Peyer's patch (tissue), 4 donors: ENCODE data around the gene HPCAL1. TPM values are rescaled to one million over a fixed set of nuclear protein-coding genes. Genes with fewer than 3 reads are reported as not detected.

Experiments
- DNase-seq, 3 donors: peaks; one replicate each; pipeline ENCODE4 v3.0.0-alpha.2; 2017 to 2019
- H3K27ac ChIP-seq, 4 donors: fragments of 200-600 bp; sonication (generic); one replicate each; pipeline ENCODE4 v1.5.1; 2016 to 2019
- H3K27me3 ChIP-seq, 2 donors: fragments of 200-600 bp; sonication (generic); one replicate each; pipeline ENCODE4 v1.5.1; 2019
- H3K36me3 ChIP-seq, 3 donors: fragments of 200-600 bp; sonication (generic); one replicate each; pipeline ENCODE4 v1.5.1; 2016 to 2019
- H3K4me1 ChIP-seq, 4 donors: fragments of 200-600 bp; sonication (generic); one replicate each; pipeline ENCODE4 v1.5.1; 2016 to 2019
- H3K4me3 ChIP-seq, 4 donors: fragments of 200-600 bp; sonication (generic); 1 replicate in 3 of 4; 2 replicates in 1 of 4; pipeline ENCODE4 v1.5.1; 2016 to 2019; ENCODE audit warnings: mild to moderate bottlenecking in 1 of 4
- H3K9me3 ChIP-seq, 4 donors: fragments of 200-600 bp; sonication (generic); one replicate each; pipeline ENCODE4 v1.5.1; 2016 to 2019; ENCODE audit warnings: mild to moderate bottlenecking in 1 of 4
- POLR2A ChIP-seq, 2 donors: fragments of 450-650 bp; IDR thresholded peaks; one replicate each; pipeline ENCODE4 v1.5.1; 2017; ENCODE audit warnings: antibody characterized with exemption in 2 of 2, mild to moderate bottlenecking in 2 of 2, moderate library complexity in 2 of 2
- total RNA-seq, 4 donors: library from RNA; depleted of rRNA; stranded (reverse); fragments of >200 nt; gene quantifications; one replicate each; pipeline ENCODE4 v1.1.0, GENCODE V29; 2016
- TF ChIP-seq, protein P1 (sequence below), 6 experiments: fragments of 450-650 bp in 4 of 6; fragments of 200-600 bp in 2 of 6; sonication (generic) in 1 of 6; IDR thresholded peaks; one replicate each; pipeline ENCODE4 v1.5.1; 2017 to 2019; ENCODE audit warnings: antibody characterized with exemption in 6 of 6, mild to moderate bottlenecking in 3 of 6, moderate library complexity in 1 of 6

Gene HPCAL1
- total RNA-seq, 4 donors from 2014 or later: 123 to 270 (median 156) TPM

DNA sequence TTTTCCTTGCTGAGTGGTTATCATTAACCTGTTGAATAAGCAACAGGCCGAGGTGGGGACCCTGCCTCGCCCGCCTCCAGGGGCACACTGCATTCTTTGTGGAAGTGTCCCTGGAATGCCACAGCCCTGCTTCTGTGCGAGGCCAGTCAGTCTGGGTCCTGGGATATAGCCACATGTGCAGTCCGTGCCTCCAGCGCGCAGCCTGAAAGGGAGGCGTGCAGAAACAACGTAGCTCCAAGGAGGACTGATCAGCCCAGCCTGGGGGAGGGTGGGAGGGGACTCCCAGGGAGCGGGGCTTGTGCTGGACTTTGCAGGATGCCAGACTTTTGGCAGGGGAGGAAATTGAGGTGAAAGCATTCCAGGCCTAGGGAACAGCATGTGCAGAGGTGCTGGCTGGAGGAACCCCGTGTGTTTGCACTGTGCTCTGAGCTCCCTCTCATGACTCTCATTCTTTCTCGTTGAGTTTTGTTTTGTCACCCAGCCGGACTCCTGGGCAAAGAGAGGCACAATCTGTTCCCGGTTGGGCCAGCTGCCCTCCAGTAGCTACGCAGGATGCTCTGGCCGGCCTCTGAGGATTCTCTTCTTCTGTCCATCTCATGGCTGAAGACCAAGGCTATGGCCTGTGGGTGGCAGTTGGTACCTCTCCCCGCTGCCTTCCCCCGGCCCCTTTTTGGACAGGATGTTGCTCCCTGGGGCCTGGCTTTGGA, 39.7 kb downstream of the HPCAL1 start:
- H3K4me3 ChIP-seq: no peak overlapping the region
- H3K9me3 ChIP-seq: no peaks in the 10 kb centered on the region
- H3K4me1 ChIP-seq: peaks cover 0 to 28% (median 3%) of the 10 kb centered on the region in 4 donors
- H3K27me3 ChIP-seq: no peaks in the 10 kb centered on the region
- H3K36me3 ChIP-seq: peaks cover 0 to 10% (median 0%) of the 10 kb centered on the region in 3 donors
- no peak for DNase-seq
- TF ChIP-seq, protein P1, sequence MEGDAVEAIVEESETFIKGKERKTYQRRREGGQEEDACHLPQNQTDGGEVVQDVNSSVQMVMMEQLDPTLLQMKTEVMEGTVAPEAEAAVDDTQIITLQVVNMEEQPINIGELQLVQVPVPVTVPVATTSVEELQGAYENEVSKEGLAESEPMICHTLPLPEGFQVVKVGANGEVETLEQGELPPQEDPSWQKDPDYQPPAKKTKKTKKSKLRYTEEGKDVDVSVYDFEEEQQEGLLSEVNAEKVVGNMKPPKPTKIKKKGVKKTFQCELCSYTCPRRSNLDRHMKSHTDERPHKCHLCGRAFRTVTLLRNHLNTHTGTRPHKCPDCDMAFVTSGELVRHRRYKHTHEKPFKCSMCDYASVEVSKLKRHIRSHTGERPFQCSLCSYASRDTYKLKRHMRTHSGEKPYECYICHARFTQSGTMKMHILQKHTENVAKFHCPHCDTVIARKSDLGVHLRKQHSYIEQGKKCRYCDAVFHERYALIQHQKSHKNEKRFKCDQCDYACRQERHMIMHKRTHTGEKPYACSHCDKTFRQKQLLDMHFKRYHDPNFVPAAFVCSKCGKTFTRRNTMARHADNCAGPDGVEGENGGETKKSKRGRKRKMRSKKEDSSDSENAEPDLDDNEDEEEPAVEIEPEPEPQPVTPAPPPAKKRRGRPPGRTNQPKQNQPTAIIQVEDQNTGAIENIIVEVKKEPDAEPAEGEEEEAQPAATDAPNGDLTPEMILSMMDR (IDR thresholded peaks at IDR 0.05): no peak
- TF ChIP-seq POLR2A (IDR thresholded peaks at IDR 0.05): no peak
- no peak overlapping the region for H3K27ac ChIP-seq

DNA sequence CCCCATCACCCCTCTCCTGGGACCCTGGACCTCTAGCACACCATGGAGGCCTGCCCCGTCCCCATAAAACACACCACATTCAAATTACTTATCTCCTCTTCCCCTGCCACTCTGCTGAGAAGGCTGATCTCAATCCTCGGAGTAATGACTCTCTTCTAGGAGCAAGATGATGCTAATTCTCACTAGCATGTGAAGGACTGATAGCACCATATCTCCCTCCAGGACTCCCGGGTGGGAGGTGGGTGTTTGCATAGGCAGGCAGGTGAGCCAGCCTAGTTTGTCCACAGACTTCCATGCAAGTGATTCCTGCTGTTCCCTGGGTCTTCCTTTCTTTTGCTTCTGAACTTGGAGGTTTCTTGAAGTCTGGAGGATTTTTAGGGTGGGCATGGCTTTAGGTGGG, 40.5 kb downstream of the HPCAL1 start:
- Histone ChIP-seq H3K4me1 (peaks cover 0 to 29% (median 3%) of the 10 kb centered on the region in 4 donors), H3K27ac (no peak overlapping the region), H3K27me3 (no peaks in the 10 kb centered on the region), H3K36me3 (peaks cover 0 to 10% (median 0%) of the 10 kb centered on the region in 3 donors), H3K4me3 (no peak overlapping the region), H3K9me3 (no peaks in the 10 kb centered on the region)
- TF ChIP-seq POLR2A (IDR thresholded peaks at IDR 0.05): no peak
- TF ChIP-seq, protein P1 (IDR thresholded peaks at IDR 0.05): no peak
- DNase-seq: no peak

DNA sequence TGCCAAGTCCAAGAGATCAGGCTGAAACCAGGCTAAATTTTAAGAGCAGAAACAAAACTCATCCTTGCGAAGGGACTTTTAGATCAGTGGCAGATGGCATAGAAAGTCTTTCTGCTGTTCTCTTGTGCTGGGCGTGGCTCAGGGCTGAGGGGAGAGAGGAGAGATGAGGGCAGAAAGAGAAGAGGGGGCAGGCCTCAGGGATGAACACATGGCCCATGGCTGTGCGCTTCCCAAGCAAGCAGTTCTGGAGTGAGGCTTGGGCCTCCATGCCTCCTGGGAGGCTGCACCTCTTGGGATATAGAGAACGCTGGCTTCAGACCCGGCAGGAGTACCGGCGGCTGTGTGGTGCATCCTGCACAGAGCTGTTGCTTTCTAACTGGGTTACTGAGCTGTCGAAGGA, 41.0 kb downstream of the HPCAL1 start:
- H3K27me3 ChIP-seq: no peaks in the 10 kb centered on the region
- no peak for DNase-seq
- peaks cover 0 to 5% (median 0%) of the 10 kb centered on the region in 3 donors for H3K36me3 ChIP-seq
- H3K4me1 ChIP-seq: peaks cover 0 to 29% (median 3%) of the 10 kb centered on the region in 4 donors
- no peak overlapping the region for H3K4me3 ChIP-seq
- no peak overlapping the region for H3K27ac ChIP-seq
- H3K9me3 ChIP-seq: no peaks in the 10 kb centered on the region
- TF ChIP-seq, protein P1 (IDR thresholded peaks at IDR 0.05): no peak
- no peak for TF ChIP-seq POLR2A (IDR thresholded peaks at IDR 0.05)

DNA sequence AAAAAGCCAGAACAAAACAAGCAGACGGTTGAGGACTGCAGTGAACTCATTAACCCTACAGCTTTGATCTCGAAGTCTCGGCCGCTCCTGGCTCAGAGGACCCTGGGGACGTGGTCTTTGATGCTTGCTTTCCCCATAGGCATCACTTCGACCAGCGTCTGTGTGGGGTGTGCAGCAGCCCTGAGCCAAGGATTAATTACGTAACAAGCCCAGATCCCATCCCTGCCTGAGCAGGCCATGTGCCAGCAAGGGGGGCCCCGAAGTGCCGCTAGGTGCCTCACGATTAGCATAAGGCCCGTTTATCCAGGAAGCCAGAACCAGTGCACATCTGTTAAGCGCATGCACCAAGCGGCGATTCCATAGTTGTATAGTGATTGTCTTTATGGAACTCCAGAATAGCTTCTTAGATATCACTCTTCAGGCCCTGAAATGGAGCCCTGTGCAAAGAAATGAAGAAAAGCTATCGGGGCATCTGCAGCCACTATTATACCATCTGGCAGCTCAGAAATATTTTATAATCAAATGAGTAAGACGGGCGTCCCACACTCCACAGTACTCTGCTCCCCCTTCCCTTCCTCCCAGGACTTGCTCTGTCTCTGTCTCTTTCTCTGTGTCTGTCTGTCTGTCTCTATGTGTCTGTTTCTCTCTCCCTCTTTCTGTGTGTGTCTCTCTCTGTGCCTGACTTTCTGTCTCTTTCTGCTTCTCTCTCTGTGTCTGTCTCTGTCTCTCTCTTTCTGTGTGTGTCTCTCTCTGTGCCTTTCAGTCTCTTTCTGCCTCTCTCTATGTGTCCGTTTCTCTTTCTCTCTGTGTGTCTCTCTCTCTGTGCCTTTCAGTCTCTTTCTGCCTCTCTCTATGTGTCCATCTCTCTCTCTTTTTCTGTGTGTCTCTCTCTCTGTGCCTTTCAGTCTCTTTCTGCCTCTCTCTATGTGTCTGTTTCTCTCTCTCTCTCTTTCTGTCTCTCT, 41.7 kb downstream of the HPCAL1 start:
- H3K27ac ChIP-seq: no peak overlapping the region
- H3K9me3 ChIP-seq: no peaks in the 10 kb centered on the region
- H3K4me1 ChIP-seq: peaks cover 0 to 29% (median 3%) of the 10 kb centered on the region in 4 donors
- H3K36me3 ChIP-seq: no peaks in the 10 kb centered on the region
- no peaks in the 10 kb centered on the region for H3K27me3 ChIP-seq
- no peak for TF ChIP-seq POLR2A (IDR thresholded peaks at IDR 0.05)
- TF ChIP-seq, protein P1 (IDR thresholded peaks at IDR 0.05): no peak
- H3K4me3 ChIP-seq: no peak overlapping the region
- no peak for DNase-seq

DNA sequence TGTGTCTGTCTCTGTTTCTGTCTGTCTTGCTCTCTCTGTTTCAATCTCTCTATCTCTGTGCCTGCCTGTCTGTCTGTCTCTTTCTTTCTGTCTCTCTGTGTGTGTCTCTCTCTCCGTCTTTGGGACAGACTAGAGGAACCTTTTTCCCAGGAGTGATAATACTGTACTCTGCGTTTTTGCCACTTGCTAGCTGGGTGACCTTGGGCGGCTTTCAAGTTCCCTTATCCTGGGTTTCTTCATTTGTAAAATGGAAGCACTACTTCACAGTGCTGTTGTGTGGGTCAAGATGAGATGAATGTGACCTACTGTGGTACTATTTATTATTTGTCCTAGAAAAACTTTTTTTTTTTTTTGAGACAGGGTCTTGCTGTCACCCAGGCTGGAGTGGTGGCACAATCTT, 42.4 kb downstream of the HPCAL1 start:
- TF ChIP-seq, protein P1 (IDR thresholded peaks at IDR 0.05): no peak
- TF ChIP-seq POLR2A (IDR thresholded peaks at IDR 0.05): no peak
- Histone ChIP-seq H3K4me1 (peaks cover 0 to 29% (median 3%) of the 10 kb centered on the region in 4 donors), H3K36me3 (no peaks in the 10 kb centered on the region), H3K27ac (no peak overlapping the region), H3K27me3 (no peaks in the 10 kb centered on the region), H3K4me3 (no peak overlapping the region), H3K9me3 (no peaks in the 10 kb centered on the region)
- no peak for DNase-seq
